ENCODE measurements around the gene GDF10. TPM values are rescaled to one million over a fixed set of nuclear protein-coding genes. Genes with fewer than 3 reads are reported as not detected.
A peak's percentile ranks its signal among the peaks of the same experiment; 100 is the strongest.

Gene GDF10, protein sequence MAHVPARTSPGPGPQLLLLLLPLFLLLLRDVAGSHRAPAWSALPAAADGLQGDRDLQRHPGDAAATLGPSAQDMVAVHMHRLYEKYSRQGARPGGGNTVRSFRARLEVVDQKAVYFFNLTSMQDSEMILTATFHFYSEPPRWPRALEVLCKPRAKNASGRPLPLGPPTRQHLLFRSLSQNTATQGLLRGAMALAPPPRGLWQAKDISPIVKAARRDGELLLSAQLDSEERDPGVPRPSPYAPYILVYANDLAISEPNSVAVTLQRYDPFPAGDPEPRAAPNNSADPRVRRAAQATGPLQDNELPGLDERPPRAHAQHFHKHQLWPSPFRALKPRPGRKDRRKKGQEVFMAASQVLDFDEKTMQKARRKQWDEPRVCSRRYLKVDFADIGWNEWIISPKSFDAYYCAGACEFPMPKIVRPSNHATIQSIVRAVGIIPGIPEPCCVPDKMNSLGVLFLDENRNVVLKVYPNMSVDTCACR
- total RNA-seq (10 to 100 TPM; 34.4 to 47.3 TPM), polyA plus RNA-seq (ENCODE audit: insufficient read depth, low read depth, low replicate concordance) (17.7 TPM)
- long read RNA-seq, donor 1, partial matches to known transcripts, result 0 of 1 reads
- long read RNA-seq, donor 1, other reads (novel, unspliced or antisense), result 0 of 1 reads
- long read RNA-seq, donor 2, result 0 reads

DNA sequence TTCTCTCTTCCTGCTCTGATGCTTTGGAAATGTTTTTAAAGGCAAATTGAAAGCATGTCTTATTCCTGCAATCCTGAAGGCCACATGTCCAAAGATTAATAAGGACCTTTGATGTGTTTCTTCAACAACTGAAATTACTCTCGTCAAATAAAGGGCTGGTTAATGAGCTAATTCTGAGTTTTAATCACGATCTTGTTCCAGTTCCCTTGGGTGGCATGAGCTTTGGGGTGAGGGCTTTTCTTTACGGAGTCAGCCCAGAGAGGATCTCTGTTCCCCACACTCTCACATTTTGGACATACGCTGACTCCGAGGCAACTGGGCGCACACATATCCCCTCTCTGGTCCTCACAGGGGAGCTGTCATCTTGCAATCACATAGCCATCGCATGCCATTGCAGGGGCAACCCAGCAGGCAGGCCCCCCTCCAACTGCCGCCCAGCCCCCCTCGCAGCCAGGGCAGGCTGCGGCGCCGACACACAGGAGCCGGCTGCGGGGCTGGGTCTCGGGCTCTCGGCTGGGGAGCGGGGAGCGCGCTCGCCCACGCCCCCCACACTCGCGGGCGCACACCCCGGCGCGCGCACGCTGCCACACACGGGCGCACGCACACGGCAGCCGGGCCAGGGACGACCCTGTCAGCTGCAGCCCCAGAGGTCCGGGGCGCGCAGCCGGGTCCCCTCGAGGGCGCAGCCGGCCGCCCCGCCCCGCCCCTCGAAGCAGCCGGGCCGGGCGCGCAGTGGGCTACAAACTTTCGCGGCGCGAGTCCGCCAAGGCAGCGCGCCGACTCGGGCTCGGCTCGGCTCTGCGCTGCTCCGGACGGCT, at the start of gene GDF10:
GDF10 (plus strand) TSS at position 587 of the 818 bp plus-strand sequence. CDS start 455 bp downstream, outside the sequence.
- Histone ChIP-seq H3K4me3 (peak within 1 kb of the TSS; percentile 47 to 72), H3K27me3 (no peaks in the 10 kb centered on the region), H3K4me1 (peaks cover 22% of the 10 kb centered on the region), H3K36me3 (ENCODE audit: low read depth, missing control alignments) (no peaks in the 10 kb centered on the region), H3K9me3 (no peaks in the 10 kb centered on the region), H3K27ac (peak within 1 kb of the TSS; percentile 67 to 79)
- WGBS, 2 donors, result 2 to 9% methylated on average over 7 to 19 of the region's 64 CpGs
- intact Hi-C loops (cut with DNase I; ENCODE audit: low total_unique reads), result no loop called here
- no peak for DNase-seq
- no peak for TF ChIP-seq POLR2A (IDR thresholded peaks at IDR 0.05)
- TF ChIP-seq, protein P1, sequence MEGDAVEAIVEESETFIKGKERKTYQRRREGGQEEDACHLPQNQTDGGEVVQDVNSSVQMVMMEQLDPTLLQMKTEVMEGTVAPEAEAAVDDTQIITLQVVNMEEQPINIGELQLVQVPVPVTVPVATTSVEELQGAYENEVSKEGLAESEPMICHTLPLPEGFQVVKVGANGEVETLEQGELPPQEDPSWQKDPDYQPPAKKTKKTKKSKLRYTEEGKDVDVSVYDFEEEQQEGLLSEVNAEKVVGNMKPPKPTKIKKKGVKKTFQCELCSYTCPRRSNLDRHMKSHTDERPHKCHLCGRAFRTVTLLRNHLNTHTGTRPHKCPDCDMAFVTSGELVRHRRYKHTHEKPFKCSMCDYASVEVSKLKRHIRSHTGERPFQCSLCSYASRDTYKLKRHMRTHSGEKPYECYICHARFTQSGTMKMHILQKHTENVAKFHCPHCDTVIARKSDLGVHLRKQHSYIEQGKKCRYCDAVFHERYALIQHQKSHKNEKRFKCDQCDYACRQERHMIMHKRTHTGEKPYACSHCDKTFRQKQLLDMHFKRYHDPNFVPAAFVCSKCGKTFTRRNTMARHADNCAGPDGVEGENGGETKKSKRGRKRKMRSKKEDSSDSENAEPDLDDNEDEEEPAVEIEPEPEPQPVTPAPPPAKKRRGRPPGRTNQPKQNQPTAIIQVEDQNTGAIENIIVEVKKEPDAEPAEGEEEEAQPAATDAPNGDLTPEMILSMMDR (IDR thresholded peaks at IDR 0.05), result no peak

DNA sequence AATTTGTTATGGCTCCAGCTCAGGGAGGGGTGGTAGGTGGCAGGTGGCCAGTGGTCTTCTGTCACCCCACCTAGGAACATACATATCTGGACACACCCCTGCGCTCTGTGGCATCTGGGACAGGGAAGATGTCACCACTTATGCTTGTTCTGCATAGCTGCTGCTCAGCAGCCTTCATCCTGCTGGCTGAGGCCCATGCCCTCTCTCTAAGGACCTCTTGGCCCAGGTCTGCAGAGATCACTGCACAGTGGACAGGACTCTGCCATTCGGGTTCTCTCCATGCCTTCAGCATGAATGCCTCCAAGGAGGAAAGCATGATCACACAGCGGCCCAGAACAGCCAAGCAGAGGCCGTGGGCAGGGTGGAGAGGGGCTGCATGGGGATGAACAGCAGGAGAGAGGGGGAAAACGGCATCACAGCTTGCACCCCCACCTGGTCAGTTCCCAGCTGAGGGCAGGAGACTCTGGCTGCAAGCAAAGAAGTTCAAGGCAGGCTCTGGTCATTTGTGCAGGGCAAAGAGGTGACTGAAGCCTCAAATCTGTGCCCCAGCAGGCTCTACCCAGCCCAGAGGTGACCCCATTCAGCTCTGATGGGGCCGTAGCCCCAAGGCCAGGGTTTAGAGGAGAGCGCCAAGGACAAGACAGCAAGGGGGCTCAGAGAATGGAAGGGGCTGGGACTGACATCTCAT, 47.8 kb upstream of the GDF10 start:
- no peak for DNase-seq
- no peaks in the 10 kb centered on the region for H3K36me3 ChIP-seq (ENCODE audit: low read depth, missing control alignments)
- no peak overlapping the region for H3K27ac ChIP-seq
- intact Hi-C loops (cut with DNase I; ENCODE audit: low total_unique reads), result no loop called here
- no peaks in the 10 kb centered on the region for H3K27me3 ChIP-seq
- H3K9me3 ChIP-seq, result no peaks in the 10 kb centered on the region
- no peaks in the 10 kb centered on the region for H3K4me1 ChIP-seq
- no peak for TF ChIP-seq POLR2A (IDR thresholded peaks at IDR 0.05)
- TF ChIP-seq, protein P1 (IDR thresholded peaks at IDR 0.05), result no peak
- H3K4me3 ChIP-seq, result no peak overlapping the region
- 64 to 85% methylated on average over 4 to 7 of the region's 7 CpGs for WGBS, 2 donors

DNA sequence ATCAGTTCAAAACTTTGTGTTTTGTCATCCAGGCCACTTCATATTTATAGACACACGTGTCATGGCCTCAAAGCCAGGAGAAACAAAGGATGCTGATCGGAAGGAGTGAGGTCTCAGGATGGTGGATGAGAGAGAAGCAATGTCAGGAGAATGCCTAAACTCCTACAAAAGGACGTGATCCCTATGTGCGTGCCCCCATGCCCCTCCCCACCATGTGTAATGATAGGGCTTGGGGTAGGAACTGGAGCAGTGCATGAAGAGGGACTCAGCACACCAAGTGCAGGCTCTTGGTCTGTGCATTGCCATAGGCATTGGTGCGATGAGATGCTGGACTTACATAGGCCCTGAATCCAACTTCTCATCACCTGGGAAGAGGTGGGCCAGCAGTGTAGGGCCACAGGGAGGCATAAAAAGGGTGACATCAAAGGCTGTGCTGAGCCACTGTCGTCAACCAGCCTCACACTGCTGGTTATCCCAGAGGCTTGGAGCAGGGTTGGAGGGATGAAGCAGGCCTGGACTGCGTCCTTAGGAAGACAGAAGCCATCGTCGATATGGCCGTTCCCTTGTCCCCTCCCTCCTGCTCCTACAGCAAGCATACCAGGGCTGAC, 46.9 kb upstream of the GDF10 start:
- 83 to 89% methylated on average over 5 to 10 of the region's 10 CpGs for WGBS, 2 donors
- DNase-seq, result no peak

More for the DNA sequence above, 46.9 kb upstream of the GDF10 start:
- Histone ChIP-seq H3K27me3 (no peaks in the 10 kb centered on the region), H3K27ac (no peak overlapping the region), H3K36me3 (ENCODE audit: low read depth, missing control alignments) (no peaks in the 10 kb centered on the region), H3K4me3 (no peak overlapping the region), H3K4me1 (no peaks in the 10 kb centered on the region), H3K9me3 (no peaks in the 10 kb centered on the region)
- intact Hi-C loops (cut with DNase I; ENCODE audit: low total_unique reads), result no loop called here
- TF ChIP-seq POLR2A (IDR thresholded peaks at IDR 0.05), result no peak
- TF ChIP-seq, protein P1 (IDR thresholded peaks at IDR 0.05), result no peak

All from testis (tissue), 5 donors.